Measurements from ENCODE around the gene C3orf52.

- TF ChIP-seq CTCF (conservative IDR thresholded peaks at IDR 0.05; ENCODE audit: low read depth in 2 of 2) (no peak), EZH2phosphoT487 (IDR thresholded peaks at IDR 0.05; ENCODE audit: unreplicated experiment) (no peak), NANOG (IDR thresholded peaks at IDR 0.05; ENCODE audit: borderline replicate concordance) (no peak), ZNF331 (CRISPR knock-in tag; IDR thresholded peaks at IDR 0.05; ENCODE audit: low read depth) (no peak), JUNB (IDR thresholded peaks at IDR 0.05; ENCODE audit: unreplicated experiment) (no peak), EZH2 (IDR thresholded peaks at IDR 0.05; ENCODE audit: low read depth, unreplicated experiment) (no peak), POLR2AphosphoS5 (IDR thresholded peaks at IDR 0.05; ENCODE audit: low read depth) (no peak), STAT1 (IDR thresholded peaks at IDR 0.05; ENCODE audit: unreplicated experiment) (no peak)
- TF ChIP-seq, protein P1, sequence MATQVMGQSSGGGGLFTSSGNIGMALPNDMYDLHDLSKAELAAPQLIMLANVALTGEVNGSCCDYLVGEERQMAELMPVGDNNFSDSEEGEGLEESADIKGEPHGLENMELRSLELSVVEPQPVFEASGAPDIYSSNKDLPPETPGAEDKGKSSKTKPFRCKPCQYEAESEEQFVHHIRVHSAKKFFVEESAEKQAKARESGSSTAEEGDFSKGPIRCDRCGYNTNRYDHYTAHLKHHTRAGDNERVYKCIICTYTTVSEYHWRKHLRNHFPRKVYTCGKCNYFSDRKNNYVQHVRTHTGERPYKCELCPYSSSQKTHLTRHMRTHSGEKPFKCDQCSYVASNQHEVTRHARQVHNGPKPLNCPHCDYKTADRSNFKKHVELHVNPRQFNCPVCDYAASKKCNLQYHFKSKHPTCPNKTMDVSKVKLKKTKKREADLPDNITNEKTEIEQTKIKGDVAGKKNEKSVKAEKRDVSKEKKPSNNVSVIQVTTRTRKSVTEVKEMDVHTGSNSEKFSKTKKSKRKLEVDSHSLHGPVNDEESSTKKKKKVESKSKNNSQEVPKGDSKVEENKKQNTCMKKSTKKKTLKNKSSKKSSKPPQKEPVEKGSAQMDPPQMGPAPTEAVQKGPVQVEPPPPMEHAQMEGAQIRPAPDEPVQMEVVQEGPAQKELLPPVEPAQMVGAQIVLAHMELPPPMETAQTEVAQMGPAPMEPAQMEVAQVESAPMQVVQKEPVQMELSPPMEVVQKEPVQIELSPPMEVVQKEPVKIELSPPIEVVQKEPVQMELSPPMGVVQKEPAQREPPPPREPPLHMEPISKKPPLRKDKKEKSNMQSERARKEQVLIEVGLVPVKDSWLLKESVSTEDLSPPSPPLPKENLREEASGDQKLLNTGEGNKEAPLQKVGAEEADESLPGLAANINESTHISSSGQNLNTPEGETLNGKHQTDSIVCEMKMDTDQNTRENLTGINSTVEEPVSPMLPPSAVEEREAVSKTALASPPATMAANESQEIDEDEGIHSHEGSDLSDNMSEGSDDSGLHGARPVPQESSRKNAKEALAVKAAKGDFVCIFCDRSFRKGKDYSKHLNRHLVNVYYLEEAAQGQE (IDR thresholded peaks at IDR 0.05; ENCODE audit: unreplicated experiment): no peak
Measured at GRCh38 chr3:112130638-112130993, 44.4 kb downstream of the C3orf52 start.

All from GM23338 (cell line).